Trophoblast cell (in vitro differentiated cells and primary cell): ENCODE results near the gene TMEM202.

ENCODE experiments used
- DNase-seq, 2 donors: peaks; one replicate each; pipeline ENCODE4 v3.0.0-alpha.2; 2016
- H2AFZ ChIP-seq: 2 replicates; pipeline ENCODE4 v1.6.1; 2013; ENCODE audit warnings: low read length, moderate library complexity, mild to moderate bottlenecking; ENCODE audit not compliant: insufficient read depth, poor library complexity
- H2AK5ac ChIP-seq: 2 replicates; pipeline ENCODE4 v1.6.1; 2013; ENCODE audit warnings: mild to moderate bottlenecking, low read length
- H2BK120ac ChIP-seq: 2 replicates; pipeline ENCODE4 v1.6.1; 2013; ENCODE audit warnings: low read length, mild to moderate bottlenecking, moderate library complexity; ENCODE audit not compliant: insufficient read depth, poor library complexity
- H2BK12ac ChIP-seq: 2 replicates; pipeline ENCODE4 v1.6.1; 2013; ENCODE audit warnings: mild to moderate bottlenecking, low read length, moderate library complexity
- H2BK5ac ChIP-seq: 2 replicates; pipeline ENCODE4 v1.6.1; 2013; ENCODE audit warnings: low read length, low read depth, moderate library complexity, mild to moderate bottlenecking; ENCODE audit not compliant: poor library complexity
- H3K14ac ChIP-seq: 2 replicates; pipeline ENCODE4 v1.6.1; 2013; ENCODE audit warnings: mild to moderate bottlenecking, low read length
- H3K18ac ChIP-seq: 2 replicates; pipeline ENCODE4 v1.6.1; 2013; ENCODE audit warnings: mild to moderate bottlenecking, low read length
- H3K23ac ChIP-seq: 2 replicates; pipeline ENCODE4 v1.6.1; 2013; ENCODE audit warnings: low read length
- H3K27ac ChIP-seq: 2 replicates; pipeline ENCODE4 v1.5.1; 2013; ENCODE audit warnings: low read depth, mild to moderate bottlenecking, inconsistent platforms, low read length, moderate library complexity
- H3K27me3 ChIP-seq: 2 replicates; pipeline ENCODE4 v1.6.1; 2013; ENCODE audit warnings: inconsistent platforms, mild to moderate bottlenecking, low read length, moderate library complexity; ENCODE audit not compliant: insufficient read depth
- H3K36me3 ChIP-seq, 2 experiments: 1 replicate in 1 of 2; 2 replicates in 1 of 2; pipeline ENCODE4 v1.6.1; 2013; ENCODE audit warnings: low read length in 2 of 2, mild to moderate bottlenecking in 2 of 2, moderate library complexity in 1 of 2; ENCODE audit not compliant: insufficient read depth in 2 of 2, control insufficient read depth in 1 of 2
- H3K4ac ChIP-seq: 2 replicates; pipeline ENCODE4 v1.6.1; 2013; ENCODE audit warnings: low read depth, mild to moderate bottlenecking, low read length, moderate library complexity
- H3K4me1 ChIP-seq, 2 experiments: 1 replicate in 1 of 2; 2 replicates in 1 of 2; pipeline ENCODE4 v1.6.1; 2013; ENCODE audit warnings: low read length in 2 of 2, mild to moderate bottlenecking in 2 of 2, moderate library complexity in 1 of 2; ENCODE audit not compliant: insufficient read depth in 2 of 2, control insufficient read depth in 1 of 2
- H3K4me2 ChIP-seq: 2 replicates; pipeline ENCODE4 v1.6.1; 2013; ENCODE audit warnings: inconsistent platforms, mild to moderate bottlenecking, low read length, moderate library complexity
- H3K4me3 ChIP-seq: 2 replicates; pipeline ENCODE4 v1.5.1; 2013; ENCODE audit warnings: mild to moderate bottlenecking, low read depth, low read length, inconsistent platforms
- H3K79me1 ChIP-seq: one replicate; pipeline ENCODE4 v1.6.1; 2013; ENCODE audit warnings: low read length
- H3K79me2 ChIP-seq: 2 replicates; pipeline ENCODE4 v1.6.1; 2013; ENCODE audit warnings: low read length, mild to moderate bottlenecking; ENCODE audit not compliant: control insufficient read depth, insufficient read depth, poor library complexity
- H3K9ac ChIP-seq: 2 replicates; pipeline ENCODE4 v1.6.1; 2013; ENCODE audit warnings: mild to moderate bottlenecking, low read length
- H3K9me3 ChIP-seq: 2 replicates; pipeline ENCODE4 v1.6.1; 2013; ENCODE audit warnings: low read depth, mild to moderate bottlenecking, control low read depth, inconsistent platforms, low read length; ENCODE audit not compliant: insufficient read depth
- H4K12ac ChIP-seq: 2 replicates; pipeline ENCODE4 v1.6.1; 2013; ENCODE audit warnings: low read depth, mild to moderate bottlenecking, low read length, moderate library complexity
- H4K8ac ChIP-seq: 2 replicates; pipeline ENCODE4 v1.6.1; 2013; ENCODE audit warnings: low read depth, mild to moderate bottlenecking, low read length, moderate library complexity
- H4K91ac ChIP-seq: one replicate; pipeline ENCODE4 v1.6.1; 2013; ENCODE audit warnings: low read depth, mild to moderate bottlenecking, low read length, moderate library complexity
- WGBS: extraction: QIAGEN DNeasy Blood & Tissue Kit; methylation state at CpG from one replicate; pipeline ENCODE4 v1.1.7; 2013; ENCODE audit warnings: missing lambda C conversion rate; ENCODE audit not compliant: insufficient read length, insufficient coverage; ENCODE audit errors: extremely low coverage; 5-methylcytosine and 5-hydroxymethylcytosine counted together

The TMEM202 gene

GRCh38 chr15:72380743-72381142 is 17.4 kb upstream of the TMEM202 start:
- Histone ChIP-seq H2AK5ac (no peak overlapping the region), H2BK5ac (no peak overlapping the region), H3K4me3 (no peak overlapping the region), H3K4ac (no peak overlapping the region), H4K12ac (no peak overlapping the region), H3K4me1 (peaks cover 2 to 5% of the 10 kb centered on the region in 2 experiments), H3K9ac (no peak overlapping the region), H3K79me2 (peaks cover 8% of the 10 kb centered on the region), H3K18ac (no peak overlapping the region), H3K4me2 (no peak overlapping the region), H4K8ac (no peak overlapping the region), H3K9me3 (peaks cover 2% of the 10 kb centered on the region), H2AFZ (no peak overlapping the region), H4K91ac (no peak overlapping the region), H3K23ac (no peak overlapping the region), H2BK12ac (no peak overlapping the region), H2BK120ac (no peak overlapping the region), H3K79me1 (peaks cover 7% of the 10 kb centered on the region), H3K36me3 (no peaks in the 10 kb centered on the region), H3K27ac (no peak overlapping the region), H3K27me3 (no peaks in the 10 kb centered on the region), H3K14ac (no peak overlapping the region)
- WGBS: no CpG with 5 or more reads among the region's 4 CpGs
- no peak for DNase-seq

GRCh38 chr15:72382146-72382545 is 16.0 kb upstream of the TMEM202 start:
- Histone ChIP-seq H3K4me1 (no peaks in the 10 kb centered on the region), H3K9me3 (peaks cover 2% of the 10 kb centered on the region), H3K4me2 (no peak overlapping the region), H2AFZ (no peak overlapping the region), H3K14ac (no peak overlapping the region), H3K36me3 (no peaks in the 10 kb centered on the region), H2AK5ac (no peak overlapping the region), H3K23ac (no peak overlapping the region), H4K12ac (no peak overlapping the region), H3K79me2 (no peaks in the 10 kb centered on the region), H3K4me3 (no peak overlapping the region), H3K27ac (no peak overlapping the region), H3K79me1 (no peaks in the 10 kb centered on the region), H2BK12ac (no peak overlapping the region), H3K4ac (no peak overlapping the region), H3K27me3 (no peaks in the 10 kb centered on the region), H4K91ac (no peak overlapping the region), H3K9ac (no peak overlapping the region), H3K18ac (no peak overlapping the region), H4K8ac (no peak overlapping the region), H2BK5ac (no peak overlapping the region), H2BK120ac (no peak overlapping the region)
- DNase-seq: peak in 1 of 2 donors; percentile 36
- WGBS: no CpG with 5 or more reads among the region's 2 CpGs

- peaks cover 2% of the 10 kb centered on the region for H3K9me3 ChIP-seq
- no peak overlapping the region for H2AK5ac ChIP-seq
- no peak overlapping the region for H3K27ac ChIP-seq
- no peak overlapping the region for H2BK120ac ChIP-seq
- H4K8ac ChIP-seq: no peak overlapping the region
- DNase-seq: no peak
- H3K4me3 ChIP-seq: no peak overlapping the region
- no peak overlapping the region for H2BK5ac ChIP-seq
- H3K36me3 ChIP-seq: no peaks in the 10 kb centered on the region
- H2BK12ac ChIP-seq: no peak overlapping the region
- no peak overlapping the region for H4K12ac ChIP-seq
- H3K18ac ChIP-seq: no peak overlapping the region
- no peak overlapping the region for H3K4ac ChIP-seq
- H3K4me2 ChIP-seq: no peak overlapping the region
- no peaks in the 10 kb centered on the region for H3K79me2 ChIP-seq
- H3K14ac ChIP-seq: no peak overlapping the region
- no peaks in the 10 kb centered on the region for H3K27me3 ChIP-seq
- no peak overlapping the region for H3K9ac ChIP-seq
- H3K23ac ChIP-seq: no peak overlapping the region
- H3K79me1 ChIP-seq: no peaks in the 10 kb centered on the region
- H3K4me1 ChIP-seq: no peaks in the 10 kb centered on the region
- no peak overlapping the region for H4K91ac ChIP-seq
- no peak overlapping the region for H2AFZ ChIP-seq
Measured at GRCh38 chr15:72387741-72388140, 10.4 kb upstream of the TMEM202 start.

- no peak overlapping the region for H3K18ac ChIP-seq
- no peak overlapping the region for H3K4me2 ChIP-seq
- H3K9me3 ChIP-seq: peaks cover 2% of the 10 kb centered on the region
- H2BK5ac ChIP-seq: no peak overlapping the region
- no peak overlapping the region for H3K4me3 ChIP-seq
- peak in 1 of 2 donors; percentile 74 for DNase-seq
- H3K4ac ChIP-seq: no peak overlapping the region
- H3K14ac ChIP-seq: no peak overlapping the region
- no peak overlapping the region for H4K91ac ChIP-seq
- no peak overlapping the region for H3K23ac ChIP-seq
- H2BK120ac ChIP-seq: no peak overlapping the region
- H2AFZ ChIP-seq: no peak overlapping the region
- no peak overlapping the region for H4K12ac ChIP-seq
- H3K9ac ChIP-seq: no peak overlapping the region
- whole genome bisulfite sequencing: no CpG with 5 or more reads among the region's 3 CpGs
- no peaks in the 10 kb centered on the region for H3K4me1 ChIP-seq
- H2BK12ac ChIP-seq: no peak overlapping the region
- no peak overlapping the region for H4K8ac ChIP-seq
- no peaks in the 10 kb centered on the region for H3K79me1 ChIP-seq
- no peak overlapping the region for H3K27ac ChIP-seq
- H3K36me3 ChIP-seq: no peaks in the 10 kb centered on the region
- H3K79me2 ChIP-seq: no peaks in the 10 kb centered on the region
- H2AK5ac ChIP-seq: no peak overlapping the region
- no peaks in the 10 kb centered on the region for H3K27me3 ChIP-seq
Measured at GRCh38 chr15:72389231-72389630, 8.9 kb upstream of the TMEM202 start.
